ENCODE data around the gene UBD. TPM values are rescaled to one million over a fixed set of nuclear protein-coding genes. Genes with fewer than 3 reads are reported as not detected.

UBD gene
- total RNA-seq, 1 experiment from 2014 or later, result not detected

GRCh38 chr6:29590218-29590808, 30.8 kb upstream of the UBD start:
- H3K9me2 ChIP-seq (ENCODE audit: insufficient read depth), result no peaks in the 10 kb centered on the region
- no peak for DNase-seq (ENCODE audit: low read depth, low spot score)
- no peak for TF ChIP-seq RAD21 (IDR thresholded peaks at IDR 0.05; ENCODE audit: low read depth)
- no peak for TF ChIP-seq POLR2AphosphoS5 (IDR thresholded peaks at IDR 0.05; ENCODE audit: low read depth, low read length)
- TF ChIP-seq, protein P1, sequence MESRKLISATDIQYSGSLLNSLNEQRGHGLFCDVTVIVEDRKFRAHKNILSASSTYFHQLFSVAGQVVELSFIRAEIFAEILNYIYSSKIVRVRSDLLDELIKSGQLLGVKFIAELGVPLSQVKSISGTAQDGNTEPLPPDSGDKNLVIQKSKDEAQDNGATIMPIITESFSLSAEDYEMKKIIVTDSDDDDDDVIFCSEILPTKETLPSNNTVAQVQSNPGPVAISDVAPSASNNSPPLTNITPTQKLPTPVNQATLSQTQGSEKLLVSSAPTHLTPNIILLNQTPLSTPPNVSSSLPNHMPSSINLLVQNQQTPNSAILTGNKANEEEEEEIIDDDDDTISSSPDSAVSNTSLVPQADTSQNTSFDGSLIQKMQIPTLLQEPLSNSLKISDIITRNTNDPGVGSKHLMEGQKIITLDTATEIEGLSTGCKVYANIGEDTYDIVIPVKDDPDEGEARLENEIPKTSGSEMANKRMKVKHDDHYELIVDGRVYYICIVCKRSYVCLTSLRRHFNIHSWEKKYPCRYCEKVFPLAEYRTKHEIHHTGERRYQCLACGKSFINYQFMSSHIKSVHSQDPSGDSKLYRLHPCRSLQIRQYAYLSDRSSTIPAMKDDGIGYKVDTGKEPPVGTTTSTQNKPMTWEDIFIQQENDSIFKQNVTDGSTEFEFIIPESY (IDR thresholded peaks at IDR 0.05; ENCODE audit: extremely low read depth, insufficient replicate concordance, low read length), result no peak
- TF ChIP-seq YY1 (IDR thresholded peaks at IDR 0.05; ENCODE audit: extremely low read depth, insufficient replicate concordance, low read depth, low read length), result no peak
- no peak for TF ChIP-seq ELF1 (IDR thresholded peaks at IDR 0.05; ENCODE audit: borderline replicate concordance, low read depth)
- intact Hi-C loops (cut with micrococcal nuclease), result no loop called here
- 0 out of 2 replicates have a peak, but pooled peaks cover under 1% of the 10 kb centered on the region for H3K27me3 ChIP-seq (ENCODE audit: insufficient read depth, low read length)
- no peaks in the 10 kb centered on the region for H3K4me1 ChIP-seq (ENCODE audit: control insufficient read depth in 1 of 2, insufficient read depth in 2 of 2, low read length in 2 of 2)
- no peak for ATAC-seq
- no peaks in the 10 kb centered on the region for H3K9me3 ChIP-seq (ENCODE audit: control insufficient read depth in 1 of 2, insufficient read depth in 1 of 2, low read depth in 1 of 2, low read length in 2 of 2)
- no peaks in the 10 kb centered on the region for H3K36me3 ChIP-seq (ENCODE audit: control insufficient read depth in 1 of 2, insufficient read depth in 2 of 2, low read length in 2 of 2)
- RAD21 ChIA-PET (ENCODE audit: low non-redundant PET in 1 of 2, low total read pairs in 2 of 2, uncharacterized antibody in 2 of 2, unreplicated experiment in 2 of 2), result interaction anchor here in 1 of 2 experiments (1.1 kb wide), 1 partner anchor 215 kb away, joined by 3 read pairs; no protein-coding TSS in a partner anchor
- no TSS peak for BruUV-seq (replicated peaks)
- H3K79me2 ChIP-seq (ENCODE audit: insufficient read depth, low read length), result no peaks in the 10 kb centered on the region
- H3K27ac ChIP-seq (ENCODE audit: low read depth, low read length), result no peak overlapping the region
- H2AFZ ChIP-seq (ENCODE audit: low read depth, low read length, poor library complexity, severe bottlenecking), result no peak overlapping the region
- no peak overlapping the region for H3K4me2 ChIP-seq (ENCODE audit: low read length)
- H4K20me1 ChIP-seq (ENCODE audit: insufficient read depth), result no peaks in the 10 kb centered on the region
- H3K9ac ChIP-seq (ENCODE audit: low read length), result no peak overlapping the region
- no peak overlapping the region for H3K4me3 ChIP-seq (replicated peaks in 1 of 2; ENCODE audit: low read depth in 1 of 2, low read length in 2 of 2)
- POLR2A ChIA-PET, result no interaction called here
- CTCF ChIA-PET, result interaction anchor here (0.7 to 5.4 kb wide), 3 partner anchors 211 to 217 kb away, joined by 3 to 40 read pairs (median 4); partner anchors contain the start of gene OR12D3

Data from HCT116 (cell line).